ENCODE measurements around the gene PINLYP.

DNA sequence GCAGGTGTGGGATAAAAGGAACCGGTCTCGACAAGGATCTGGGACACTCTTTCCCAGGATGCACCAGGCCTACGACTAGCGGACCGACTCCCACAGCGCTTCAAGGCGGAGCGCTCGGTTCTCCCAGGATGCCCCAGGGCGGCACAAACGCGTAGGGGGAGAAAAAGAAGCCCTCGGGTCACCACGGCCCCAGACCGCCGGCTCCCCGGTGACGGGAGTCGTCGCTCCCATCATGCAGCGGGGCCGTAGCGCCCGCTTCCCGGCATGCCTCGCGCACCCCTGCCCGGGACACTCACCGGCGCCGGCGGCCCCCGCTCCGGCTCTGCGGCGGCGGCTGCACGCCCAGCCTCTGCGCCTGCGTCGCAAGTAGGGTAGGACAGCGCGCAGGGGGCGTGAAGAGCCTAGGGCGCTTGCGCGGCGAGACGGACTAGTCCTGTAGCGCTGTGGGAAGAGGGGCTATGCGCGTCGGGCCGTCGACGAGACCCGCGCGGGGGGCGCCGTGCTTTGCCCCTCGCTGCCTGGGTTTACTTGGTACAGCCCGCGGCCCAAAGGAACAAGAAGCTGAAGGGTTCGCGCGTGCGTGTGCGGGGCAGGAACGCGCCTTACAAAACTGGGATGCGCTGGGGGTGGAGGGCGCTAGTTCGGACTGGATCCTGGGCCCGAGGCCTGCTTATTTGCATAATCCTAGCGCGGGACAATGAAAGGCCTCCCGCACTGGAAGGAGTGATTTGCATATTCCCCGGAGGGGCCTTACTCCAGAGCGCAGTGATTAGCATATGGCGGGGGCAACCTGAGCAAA is 43.9 kb downstream of the PINLYP start, which contains the start of gene ZNF428:
- TF ChIP-seq, protein P1, sequence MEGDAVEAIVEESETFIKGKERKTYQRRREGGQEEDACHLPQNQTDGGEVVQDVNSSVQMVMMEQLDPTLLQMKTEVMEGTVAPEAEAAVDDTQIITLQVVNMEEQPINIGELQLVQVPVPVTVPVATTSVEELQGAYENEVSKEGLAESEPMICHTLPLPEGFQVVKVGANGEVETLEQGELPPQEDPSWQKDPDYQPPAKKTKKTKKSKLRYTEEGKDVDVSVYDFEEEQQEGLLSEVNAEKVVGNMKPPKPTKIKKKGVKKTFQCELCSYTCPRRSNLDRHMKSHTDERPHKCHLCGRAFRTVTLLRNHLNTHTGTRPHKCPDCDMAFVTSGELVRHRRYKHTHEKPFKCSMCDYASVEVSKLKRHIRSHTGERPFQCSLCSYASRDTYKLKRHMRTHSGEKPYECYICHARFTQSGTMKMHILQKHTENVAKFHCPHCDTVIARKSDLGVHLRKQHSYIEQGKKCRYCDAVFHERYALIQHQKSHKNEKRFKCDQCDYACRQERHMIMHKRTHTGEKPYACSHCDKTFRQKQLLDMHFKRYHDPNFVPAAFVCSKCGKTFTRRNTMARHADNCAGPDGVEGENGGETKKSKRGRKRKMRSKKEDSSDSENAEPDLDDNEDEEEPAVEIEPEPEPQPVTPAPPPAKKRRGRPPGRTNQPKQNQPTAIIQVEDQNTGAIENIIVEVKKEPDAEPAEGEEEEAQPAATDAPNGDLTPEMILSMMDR (conservative IDR thresholded peaks at IDR 0.05 in 1 of 2, IDR thresholded peaks at IDR 0.05 in 1 of 2; ENCODE audit: low read depth in 1 of 2, low read length in 2 of 2): no peak
- no peak for TF ChIP-seq EZH2 (IDR thresholded peaks at IDR 0.05; ENCODE audit: low read length, missing control alignments)
